Measurements from ENCODE around the gene ITK.

DNA sequence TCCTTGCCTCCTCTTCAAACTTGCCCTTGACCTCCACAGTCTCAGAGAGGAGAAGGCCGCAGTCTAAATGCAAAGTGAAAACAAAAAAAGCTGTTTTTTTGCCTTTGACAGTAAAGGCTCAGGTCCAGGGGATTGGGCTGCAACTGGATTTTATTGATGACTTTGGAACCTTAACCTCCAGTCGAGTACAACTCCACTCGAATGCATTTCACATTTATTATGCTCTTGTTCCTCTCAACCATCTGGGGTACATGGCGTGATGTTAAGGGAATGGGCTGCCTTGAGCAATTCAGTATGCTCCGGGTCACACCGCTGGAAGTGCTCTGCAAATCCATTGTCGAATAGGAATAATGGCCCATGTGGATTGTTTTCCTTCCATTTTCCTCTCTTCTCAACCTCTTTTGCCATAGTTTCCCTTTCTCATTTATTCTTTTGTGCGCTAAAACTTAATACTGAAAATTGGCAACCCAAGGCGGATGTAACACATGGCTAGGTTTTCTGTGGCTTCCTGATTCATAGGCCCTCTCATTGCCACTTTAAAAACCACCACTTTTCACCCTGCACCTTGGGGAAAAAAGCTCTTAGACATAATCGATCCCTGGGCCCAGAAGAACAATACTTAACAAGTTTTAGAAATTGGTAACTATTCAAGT, 34.3 kb downstream of the ITK start:
- TF ChIP-seq EZH2phosphoT487 (conservative IDR thresholded peaks at IDR 0.05; ENCODE audit: low read length): no peak
- TF ChIP-seq, protein P1, sequence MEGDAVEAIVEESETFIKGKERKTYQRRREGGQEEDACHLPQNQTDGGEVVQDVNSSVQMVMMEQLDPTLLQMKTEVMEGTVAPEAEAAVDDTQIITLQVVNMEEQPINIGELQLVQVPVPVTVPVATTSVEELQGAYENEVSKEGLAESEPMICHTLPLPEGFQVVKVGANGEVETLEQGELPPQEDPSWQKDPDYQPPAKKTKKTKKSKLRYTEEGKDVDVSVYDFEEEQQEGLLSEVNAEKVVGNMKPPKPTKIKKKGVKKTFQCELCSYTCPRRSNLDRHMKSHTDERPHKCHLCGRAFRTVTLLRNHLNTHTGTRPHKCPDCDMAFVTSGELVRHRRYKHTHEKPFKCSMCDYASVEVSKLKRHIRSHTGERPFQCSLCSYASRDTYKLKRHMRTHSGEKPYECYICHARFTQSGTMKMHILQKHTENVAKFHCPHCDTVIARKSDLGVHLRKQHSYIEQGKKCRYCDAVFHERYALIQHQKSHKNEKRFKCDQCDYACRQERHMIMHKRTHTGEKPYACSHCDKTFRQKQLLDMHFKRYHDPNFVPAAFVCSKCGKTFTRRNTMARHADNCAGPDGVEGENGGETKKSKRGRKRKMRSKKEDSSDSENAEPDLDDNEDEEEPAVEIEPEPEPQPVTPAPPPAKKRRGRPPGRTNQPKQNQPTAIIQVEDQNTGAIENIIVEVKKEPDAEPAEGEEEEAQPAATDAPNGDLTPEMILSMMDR (IDR thresholded peaks at IDR 0.05; ENCODE audit: insufficient read depth, low read length, poor library complexity, severe bottlenecking): no peak

All from SU-DHL-6 (cell line).